ENCODE measurements around the gene TAF3. TPM values are rescaled to one million over a fixed set of nuclear protein-coding genes. Genes with fewer than 3 reads are reported as not detected.
A peak's percentile ranks its signal among the peaks of the same experiment; 100 is the strongest.
"Not testable (repeated sequence)": the region's sequence is repeated elsewhere in the genome, so short reads cannot be mapped to it uniquely, and the experiment has no call there.

TAF3 gene
- total and polyA plus RNA-seq, 5 donors from 2014 or later = 6.8 to 20.8 (median 8.8) TPM

DNA sequence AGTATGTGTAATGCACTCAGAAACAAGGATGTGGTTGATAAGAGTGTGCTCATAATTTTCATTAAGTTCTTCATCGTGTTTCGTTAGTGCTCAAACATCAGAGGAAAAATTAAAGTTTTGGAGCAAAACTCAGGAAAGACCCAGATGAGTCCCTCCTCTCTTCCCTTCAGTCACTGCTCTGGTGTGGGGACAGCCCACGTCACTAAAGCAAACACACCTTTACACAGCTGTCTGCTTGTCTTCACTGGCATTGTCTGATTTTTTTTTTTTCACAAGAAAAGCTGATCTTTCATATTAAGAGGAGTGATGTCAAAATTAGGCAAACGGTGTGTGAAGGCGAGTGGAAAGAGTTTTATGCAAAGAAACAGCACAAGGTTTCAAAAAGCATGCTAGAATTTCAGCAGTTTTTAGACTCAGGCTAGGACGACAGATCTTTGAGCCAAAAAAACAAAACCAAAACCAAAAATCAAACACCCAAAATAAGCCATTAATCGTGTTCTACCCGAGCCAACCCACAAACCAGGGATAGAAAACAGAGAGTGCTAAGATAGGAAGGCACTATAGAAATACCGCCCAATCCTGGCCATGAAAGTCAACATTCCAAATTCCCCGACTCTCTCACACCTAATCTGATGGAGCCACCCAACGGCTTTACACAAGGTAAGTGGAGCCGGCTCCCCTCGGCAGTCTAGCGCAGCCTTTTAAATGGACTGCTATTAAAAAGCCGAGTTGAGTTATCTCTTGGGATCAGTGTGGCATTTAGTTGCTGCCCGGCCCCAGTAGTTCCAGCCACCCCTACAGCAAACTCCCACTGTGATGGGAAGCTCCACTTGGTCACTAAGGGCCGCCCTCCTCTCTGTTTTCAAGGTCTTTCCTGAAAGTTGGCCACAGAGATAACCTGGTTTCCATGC is 208.3 kb downstream of the TAF3 start:
- ATAC-seq (ENCODE audit: low read depth in 2 of 2) (peak in 1 of 2 donors; percentile 18), DNase-seq (no peak)
- peaks cover 4% of the 10 kb centered on the region for H3K4me1 ChIP-seq (ENCODE audit: control insufficient read depth, insufficient read depth, low read length, poor library complexity, severe bottlenecking)
- no peaks in the 10 kb centered on the region for H3K36me3 ChIP-seq (ENCODE audit: control insufficient read depth, insufficient read depth, low read length)
- no peak overlapping the region for H3K27ac ChIP-seq (ENCODE audit: insufficient read depth, low read length, poor library complexity, severe bottlenecking)
- H3K4me3 Mint-ChIP-seq = peak overlapping the region; percentile 67 to 93 (median 72)
- peaks cover 6% of the 10 kb centered on the region for H3K27me3 ChIP-seq (ENCODE audit: control insufficient read depth, insufficient read depth, low read length)
- H3K9me3 Mint-ChIP-seq = no peaks in the 10 kb centered on the region
- peak overlapping the region; percentile 89 for H3K4me3 ChIP-seq (ENCODE audit: low read depth, low read length)
- no peaks in the 10 kb centered on the region for H3K36me3 Mint-ChIP-seq
- no peaks in the 10 kb centered on the region for H3K9me3 ChIP-seq (ENCODE audit: control insufficient read depth in 2 of 2, low read length in 2 of 2)
- peak overlapping the region in 2 of 3 donors; percentile 38 to 67 for H3K27ac Mint-ChIP-seq
- H3K4me1 Mint-ChIP-seq = peaks cover 2 to 9% (median 6%) of the 10 kb centered on the region in 4 donors
- H3K27me3 Mint-ChIP-seq = peaks cover 36% of the 10 kb centered on the region

DNA sequence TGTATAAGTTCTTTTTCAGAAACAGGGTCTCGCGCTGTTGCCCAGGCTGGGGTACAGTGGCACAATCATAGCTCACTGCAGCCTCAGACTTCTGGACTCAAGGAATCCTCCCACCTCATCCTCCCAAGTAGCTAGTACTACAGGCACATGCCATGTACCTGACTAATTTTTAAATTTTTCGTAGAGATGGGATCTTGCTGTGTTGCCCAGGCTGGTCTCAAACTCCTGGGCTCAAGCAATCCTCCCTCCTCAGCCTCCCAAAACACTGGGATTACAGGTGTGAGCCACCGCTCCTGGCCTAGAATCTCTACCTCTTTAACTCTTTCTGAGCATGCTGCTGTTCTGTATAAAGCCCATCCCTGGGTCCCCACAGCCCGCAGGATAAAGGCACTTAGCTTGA is 212.9 kb downstream of the TAF3 start:
- H3K27me3 ChIP-seq (ENCODE audit: control insufficient read depth, insufficient read depth, low read length) = peaks cover 18% of the 10 kb centered on the region
- peaks cover 58% of the 10 kb centered on the region for H3K27me3 Mint-ChIP-seq

DNA sequence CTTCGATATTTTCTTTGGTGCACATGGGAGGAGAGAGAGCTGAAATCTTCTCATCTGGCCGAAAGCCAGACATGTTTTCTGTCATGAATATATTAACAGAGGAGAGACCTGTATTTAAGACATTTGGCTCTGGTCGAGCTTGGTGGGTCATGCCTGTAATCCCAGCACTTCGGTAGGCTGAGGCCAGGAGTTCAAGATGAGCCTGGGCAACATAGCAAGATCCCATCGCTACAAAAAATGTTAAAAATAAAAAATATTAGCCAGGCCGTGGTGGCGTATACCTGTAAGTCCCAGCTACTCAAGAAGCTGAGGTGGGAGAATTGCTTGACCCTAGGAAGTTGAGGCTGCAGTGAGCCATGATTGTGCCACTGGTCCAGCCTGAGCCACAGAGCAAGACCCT is 214.3 kb downstream of the TAF3 start:
- Mint-ChIP-seq H3K4me3 (peak overlapping the region in 2 of 4 donors; percentile 32 to 61), H3K27ac (no peak overlapping the region), H3K36me3 (no peaks in the 10 kb centered on the region), H3K4me1 (peaks cover 0 to 21% (median 11%) of the 10 kb centered on the region in 4 donors), H3K9me3 (peaks cover 0 to 4% (median 0%) of the 10 kb centered on the region in 7 donors), H3K27me3 (peaks cover 62% of the 10 kb centered on the region)
- no peak overlapping the region for H3K27ac ChIP-seq (ENCODE audit: insufficient read depth, low read length, poor library complexity, severe bottlenecking)
- no peaks in the 10 kb centered on the region for H3K36me3 ChIP-seq (ENCODE audit: control insufficient read depth, insufficient read depth, low read length)
- no peak for DNase-seq
- H3K4me3 ChIP-seq (ENCODE audit: low read depth, low read length) = no peak overlapping the region
- no peaks in the 10 kb centered on the region for H3K9me3 ChIP-seq (ENCODE audit: control insufficient read depth in 2 of 2, low read length in 2 of 2)
- H3K27me3 ChIP-seq (ENCODE audit: control insufficient read depth, insufficient read depth, low read length) = peaks cover 21% of the 10 kb centered on the region
- ATAC-seq (ENCODE audit: low read depth in 2 of 2) = no peak
- peaks cover 37% of the 10 kb centered on the region for H3K4me1 ChIP-seq (ENCODE audit: control insufficient read depth, insufficient read depth, low read length, poor library complexity, severe bottlenecking)

More for the DNA sequence above, 212.9 kb downstream of the TAF3 start:
- ATAC-seq (ENCODE audit: low read depth in 2 of 2); H3K36me3 ChIP-seq (ENCODE audit: control insufficient read depth, insufficient read depth, low read length); H3K27ac Mint-ChIP-seq; H3K9me3 Mint-ChIP-seq; DNase-seq; H3K9me3 ChIP-seq (ENCODE audit: control insufficient read depth in 2 of 2, low read length in 2 of 2); H3K27ac ChIP-seq (ENCODE audit: insufficient read depth, low read length, poor library complexity, severe bottlenecking); H3K36me3 Mint-ChIP-seq; H3K4me3 ChIP-seq (ENCODE audit: low read depth, low read length): not testable (repeated sequence)
- peaks cover 5 to 22% (median 12%) of the 10 kb centered on the region in 4 donors for H3K4me1 Mint-ChIP-seq
- peaks cover 30% of the 10 kb centered on the region for H3K4me1 ChIP-seq (ENCODE audit: control insufficient read depth, insufficient read depth, low read length, poor library complexity, severe bottlenecking)
- H3K4me3 Mint-ChIP-seq = peak overlapping the region in 1 of 4 donors; percentile 26

DNA sequence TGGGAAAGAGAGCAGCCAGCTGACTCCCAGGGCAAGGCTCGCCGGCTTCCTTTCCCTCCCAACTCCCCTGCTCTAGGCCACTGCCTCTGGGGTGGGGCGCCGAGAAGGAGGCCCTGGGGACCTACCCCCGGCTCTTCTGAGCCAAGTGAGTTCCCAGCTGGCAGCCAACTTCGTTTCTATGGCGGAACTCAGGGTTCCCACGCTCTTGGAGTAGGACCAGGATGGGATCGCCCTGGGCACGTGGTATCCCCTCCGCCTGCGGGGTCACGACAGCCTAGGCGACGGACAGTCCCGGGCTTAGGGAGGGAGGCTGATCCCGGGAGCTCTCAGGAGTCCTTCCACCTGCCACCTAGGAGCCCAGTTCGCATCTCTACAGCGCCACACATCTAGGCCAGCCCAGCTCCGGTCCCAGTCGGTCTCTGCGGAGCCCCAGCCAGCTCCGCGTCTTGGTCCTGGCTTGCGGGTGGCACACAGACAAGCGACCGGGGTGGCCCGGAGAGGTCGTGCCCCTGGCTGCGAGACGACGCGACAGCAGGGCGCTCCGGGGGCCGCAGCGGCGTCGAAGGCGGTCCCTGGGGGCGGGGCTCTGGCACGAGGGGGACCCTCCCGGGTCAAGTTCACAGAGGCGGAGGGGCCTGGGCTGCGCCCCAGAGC is 215.6 kb downstream of the TAF3 start:
- Histone ChIP-seq H3K4me3 (ENCODE audit: low read depth, low read length) (no peak overlapping the region), H3K27me3 (ENCODE audit: control insufficient read depth, insufficient read depth, low read length) (peaks cover 32% of the 10 kb centered on the region), H3K27ac (ENCODE audit: insufficient read depth, low read length, poor library complexity, severe bottlenecking) (no peak overlapping the region), H3K36me3 (ENCODE audit: control insufficient read depth, insufficient read depth, low read length) (no peaks in the 10 kb centered on the region), H3K4me1 (ENCODE audit: control insufficient read depth, insufficient read depth, low read length, poor library complexity, severe bottlenecking) (peaks cover 37% of the 10 kb centered on the region), H3K9me3 (ENCODE audit: control insufficient read depth in 2 of 2, low read length in 2 of 2) (no peaks in the 10 kb centered on the region)
- H3K4me3 Mint-ChIP-seq = peak overlapping the region in 3 of 4 donors; percentile 26 to 56 (median 38)
- H3K9me3 Mint-ChIP-seq = peaks cover 0 to 10% (median 2%) of the 10 kb centered on the region in 7 donors
- H3K27me3 Mint-ChIP-seq = peaks cover 76% of the 10 kb centered on the region
- H3K27ac Mint-ChIP-seq = no peak overlapping the region
- H3K36me3 Mint-ChIP-seq = no peaks in the 10 kb centered on the region
- peaks cover 0 to 31% (median 18%) of the 10 kb centered on the region in 4 donors for H3K4me1 Mint-ChIP-seq
- DNase-seq (peak in 1 of 3 donors; percentile 8), ATAC-seq (ENCODE audit: low read depth in 2 of 2) (peak in 1 of 2 donors; percentile 32)

DNA sequence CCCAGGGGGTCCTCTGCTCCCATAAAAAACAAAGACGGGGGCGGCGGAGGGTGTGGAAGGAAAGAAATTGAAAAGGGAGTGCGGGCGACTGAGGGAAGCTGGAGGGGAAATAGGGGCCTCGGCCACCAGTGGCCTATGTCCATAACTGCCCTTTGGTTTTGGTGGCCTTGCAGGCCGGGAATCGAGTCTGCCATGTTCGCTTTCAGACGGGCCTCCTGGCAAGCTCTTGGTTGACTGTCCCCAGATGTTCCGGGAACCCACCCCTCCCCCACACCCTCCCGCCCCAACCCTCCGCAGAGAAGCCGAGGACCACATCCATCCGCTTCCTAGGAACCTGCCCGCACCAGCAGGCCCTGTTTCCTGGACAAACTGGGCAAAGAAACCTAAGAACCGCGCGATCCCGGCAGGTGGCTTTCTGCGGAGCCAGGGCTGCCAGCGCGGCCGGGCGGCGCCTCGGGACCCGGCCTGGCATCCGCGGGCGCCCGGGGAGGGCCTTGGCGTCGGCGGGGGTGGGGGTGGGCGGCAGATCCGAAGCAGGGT is 216.2 kb downstream of the TAF3 start:
- peaks cover 37% of the 10 kb centered on the region for H3K4me1 ChIP-seq (ENCODE audit: control insufficient read depth, insufficient read depth, low read length, poor library complexity, severe bottlenecking)
- H3K4me3 Mint-ChIP-seq = peak overlapping the region in 3 of 4 donors; percentile 26 to 45 (median 31)

DNA sequence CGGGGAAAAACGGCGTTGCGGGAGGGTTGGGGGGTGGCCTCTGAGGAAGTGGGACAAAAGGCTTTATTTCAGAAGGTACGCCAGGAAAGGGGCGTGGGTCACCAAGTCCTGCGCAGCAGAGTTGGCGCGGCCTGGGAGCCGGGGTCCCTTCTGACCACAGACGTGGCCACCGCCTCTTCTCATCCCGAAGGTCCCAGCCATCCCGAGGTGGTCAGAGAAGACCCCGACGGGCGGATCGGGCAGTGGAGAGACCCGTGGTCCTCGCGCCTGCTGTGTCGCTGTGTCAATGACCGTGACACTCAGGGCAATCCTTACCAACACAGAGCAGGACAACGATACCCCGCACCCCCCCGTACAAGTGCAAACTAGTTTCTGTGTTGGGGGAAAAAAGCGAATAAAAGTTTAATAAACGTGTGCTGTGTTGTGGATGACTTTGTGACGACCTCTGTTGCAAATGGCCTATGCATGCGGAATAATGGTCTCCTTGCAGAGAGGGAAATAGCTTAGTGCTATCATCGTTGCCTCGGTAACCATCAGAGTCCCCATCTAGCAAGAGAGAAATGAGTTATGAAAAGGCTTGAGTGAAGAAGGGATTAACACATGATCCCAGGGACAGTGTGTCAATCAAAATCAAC is 216.8 kb downstream of the TAF3 start:
- Histone ChIP-seq H3K4me1 (ENCODE audit: control insufficient read depth, insufficient read depth, low read length, poor library complexity, severe bottlenecking) (peaks cover 37% of the 10 kb centered on the region), H3K27me3 (ENCODE audit: control insufficient read depth, insufficient read depth, low read length) (peaks cover 42% of the 10 kb centered on the region), H3K4me3 (ENCODE audit: low read depth, low read length) (no peak overlapping the region), H3K27ac (ENCODE audit: insufficient read depth, low read length, poor library complexity, severe bottlenecking) (no peak overlapping the region), H3K9me3 (ENCODE audit: control insufficient read depth in 2 of 2, low read length in 2 of 2) (no peaks in the 10 kb centered on the region), H3K36me3 (ENCODE audit: control insufficient read depth, insufficient read depth, low read length) (no peaks in the 10 kb centered on the region)
- ATAC-seq (ENCODE audit: low read depth in 2 of 2) = no peak
- Mint-ChIP-seq H3K9me3 (peaks cover 1 to 14% (median 5%) of the 10 kb centered on the region in 7 donors), H3K4me1 (peaks cover 8 to 33% (median 24%) of the 10 kb centered on the region in 4 donors), H3K27ac (peak overlapping the region; percentile 11 to 91 (median 83)), H3K4me3 (peak overlapping the region; percentile 45 to 71 (median 66)), H3K27me3 (peaks cover 83% of the 10 kb centered on the region), H3K36me3 (no peaks in the 10 kb centered on the region)
- peak in 1 of 3 donors; percentile 37 for DNase-seq

More for the DNA sequence above, 216.2 kb downstream of the TAF3 start:
- Mint-ChIP-seq H3K36me3 (no peaks in the 10 kb centered on the region), H3K9me3 (peaks cover 1 to 14% (median 5%) of the 10 kb centered on the region in 7 donors), H3K27ac (no peak overlapping the region), H3K4me1 (peaks cover 5 to 33% (median 22%) of the 10 kb centered on the region in 4 donors), H3K27me3 (peaks cover 82% of the 10 kb centered on the region)
- Histone ChIP-seq H3K4me3 (ENCODE audit: low read depth, low read length) (no peak overlapping the region), H3K27ac (ENCODE audit: insufficient read depth, low read length, poor library complexity, severe bottlenecking) (no peak overlapping the region), H3K27me3 (ENCODE audit: control insufficient read depth, insufficient read depth, low read length) (peaks cover 38% of the 10 kb centered on the region), H3K36me3 (ENCODE audit: control insufficient read depth, insufficient read depth, low read length) (no peaks in the 10 kb centered on the region), H3K9me3 (ENCODE audit: control insufficient read depth in 2 of 2, low read length in 2 of 2) (no peaks in the 10 kb centered on the region)
- DNase-seq (peak in 1 of 3 donors; percentile 18), ATAC-seq (ENCODE audit: low read depth in 2 of 2) (no peak)
